Caco-2 (cell line): ENCODE results near the gene C19orf25. TPM values are rescaled to one million over a fixed set of nuclear protein-coding genes. Genes with fewer than 3 reads are reported as not detected.

Source experiments
- BruUV-seq: library from RNA; stranded (reverse); fragments of 400-500 nt; replicated peaks from 2 replicates; lab custom pipeline; 2021; lab: Mats Ljungman, UMichigan
- CTCF ChIA-PET: fragments of 300-600 bp; sonication (Branson Sonifier 250); formaldehyde crosslinking; loops from one replicate; lab custom pipeline; 2022; ENCODE audit warnings: antibody characterized with exemption; lab: Charles Lee
- POLR2A ChIA-PET: fragments of 300-600 bp; sonication (Branson Sonifier 250); formaldehyde crosslinking; loops from one replicate; lab custom pipeline; 2022; ENCODE audit warnings: antibody characterized with exemption; lab: Charles Lee
- DNase-seq, 2 experiments: peaks; one replicate each; pipeline versions ENCODE4 v3.0.0 to v3.0.0-alpha.2; 2020 to 2022
- H3K27me3 ChIP-seq: replicated peaks from 2 replicates; pipeline ENCODE4 v1.6.0; 2011; ENCODE audit warnings: low read length; ENCODE audit not compliant: control insufficient read depth, insufficient read depth
- H3K36me3 ChIP-seq: 2 replicates; pipeline ENCODE4 v1.5.1; 2011; ENCODE audit warnings: low read length; ENCODE audit not compliant: control insufficient read depth, insufficient read depth
- H3K4me1 ChIP-seq: fragments of 250-450 bp; sonication (Bioruptor Pico); 2 replicates; pipeline ENCODE4 v1.5.1; 2020; ENCODE audit warnings: mild to moderate bottlenecking
- H3K4me3 ChIP-seq: 2 replicates; pipeline ENCODE4 v1.5.1; 2011; ENCODE audit warnings: low read depth, mild to moderate bottlenecking, control low read depth, low read length
- H3K9me3 ChIP-seq: fragments of 250-450 bp; sonication (Bioruptor Pico); 2 replicates; pipeline ENCODE4 v1.5.1; 2020; ENCODE audit warnings: mild to moderate bottlenecking, moderate library complexity
- H3K27ac Mint-ChIP-seq: one replicate; pipeline ENCODE4 v1.8.0; 2022; ENCODE audit warnings: mixed read lengths; ENCODE audit not compliant: unreplicated experiment
- H3K27me3 Mint-ChIP-seq: one replicate; pipeline ENCODE4 v1.8.0; 2022; ENCODE audit warnings: mixed read lengths; ENCODE audit not compliant: insufficient read depth, unreplicated experiment
- H3K36me3 Mint-ChIP-seq: one replicate; pipeline ENCODE4 v1.8.0; 2022; ENCODE audit warnings: mild to moderate bottlenecking, mixed read lengths; ENCODE audit not compliant: insufficient read depth, unreplicated experiment
- H3K4me1 Mint-ChIP-seq: one replicate; pipeline ENCODE4 v1.8.0; 2022; ENCODE audit warnings: low read depth, mixed read lengths; ENCODE audit not compliant: unreplicated experiment
- H3K4me3 Mint-ChIP-seq: one replicate; pipeline ENCODE4 v1.8.0; 2022; ENCODE audit warnings: mild to moderate bottlenecking, moderate library complexity, mixed read lengths; ENCODE audit not compliant: unreplicated experiment
- H3K9me3 Mint-ChIP-seq: one replicate; pipeline ENCODE4 v1.8.0; 2022; ENCODE audit warnings: mixed read lengths; ENCODE audit not compliant: unreplicated experiment
- intact Hi-C: fragments of 100-400 bp; cut with micrococcal nuclease; formaldehyde crosslinking; loops from one replicate; pipeline ENCODE4 v1.10.0; 2022; ENCODE audit not compliant: unreplicated experiment
- total RNA-seq: library from RNA; stranded (reverse); gene quantifications from 2 replicates; pipeline ENCODE4 v1.2.3, GENCODE V29; 2022
- TF ChIP-seq, protein P1 (sequence below), 2 experiments: fragments of 200-600 bp in 1 of 2; IDR thresholded peaks; 1 replicate in 1 of 2; 2 replicates in 1 of 2; pipeline versions ENCODE4 v1.5.1 to v1.8.0; 2011 to 2022; ENCODE audit warnings: antibody characterized with exemption in 1 of 2, control low read depth in 1 of 2, inconsistent platforms in 1 of 2, low read depth in 1 of 2, low read length in 1 of 2, mild to moderate bottlenecking in 1 of 2, moderate library complexity in 1 of 2; ENCODE audit not compliant: insufficient read depth in 1 of 2, severe bottlenecking in 1 of 2, unreplicated experiment in 1 of 2

Gene C19orf25
- total RNA-seq, 1 experiment from 2014 or later = 41.9 TPM

DNA sequence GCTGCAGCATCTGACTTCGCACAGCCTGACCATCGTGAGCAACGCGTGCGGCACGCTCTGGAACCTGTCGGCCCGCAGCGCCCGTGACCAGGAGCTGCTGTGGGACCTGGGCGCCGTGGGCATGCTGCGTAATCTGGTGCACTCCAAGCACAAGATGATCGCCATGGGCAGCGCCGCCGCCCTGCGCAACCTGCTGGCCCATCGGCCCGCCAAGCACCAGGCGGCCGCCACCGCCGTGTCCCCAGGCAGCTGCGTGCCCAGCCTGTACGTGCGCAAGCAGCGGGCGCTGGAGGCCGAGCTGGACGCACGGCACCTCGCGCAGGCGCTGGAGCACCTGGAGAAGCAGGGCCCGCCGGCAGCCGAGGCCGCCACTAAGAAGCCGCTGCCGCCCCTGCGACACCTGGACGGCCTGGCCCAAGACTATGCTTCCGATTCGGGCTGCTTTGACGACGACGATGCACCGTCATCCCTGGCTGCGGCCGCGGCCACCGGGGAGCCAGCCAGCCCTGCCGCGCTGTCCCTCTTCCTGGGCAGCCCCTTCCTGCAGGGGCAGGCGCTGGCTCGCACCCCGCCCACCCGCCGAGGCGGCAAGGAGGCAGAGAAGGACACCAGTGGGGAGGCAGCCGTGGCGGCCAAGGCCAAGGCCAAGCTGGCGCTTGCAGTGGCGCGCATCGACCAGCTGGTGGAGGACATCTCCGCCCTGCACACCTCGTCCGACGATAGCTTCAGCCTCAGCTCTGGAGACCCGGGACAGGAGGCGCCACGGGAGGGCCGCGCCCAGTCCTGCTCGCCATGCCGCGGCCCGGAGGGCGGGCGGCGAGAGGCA lies 13.6 kb downstream of the C19orf25 start:
- POLR2A ChIA-PET = no interaction called here
- no peaks in the 10 kb centered on the region for H3K4me1 Mint-ChIP-seq
- Histone ChIP-seq H3K27me3 (no peaks in the 10 kb centered on the region), H3K9me3 (no peaks in the 10 kb centered on the region), H3K4me1 (no peaks in the 10 kb centered on the region), H3K36me3 (no peaks in the 10 kb centered on the region; the same call in 1 of the 2 replicates), H3K4me3 (no peak overlapping the region)
- DNase-seq = no peak
- H3K27me3 Mint-ChIP-seq = no peaks in the 10 kb centered on the region
- TF ChIP-seq, protein P1, sequence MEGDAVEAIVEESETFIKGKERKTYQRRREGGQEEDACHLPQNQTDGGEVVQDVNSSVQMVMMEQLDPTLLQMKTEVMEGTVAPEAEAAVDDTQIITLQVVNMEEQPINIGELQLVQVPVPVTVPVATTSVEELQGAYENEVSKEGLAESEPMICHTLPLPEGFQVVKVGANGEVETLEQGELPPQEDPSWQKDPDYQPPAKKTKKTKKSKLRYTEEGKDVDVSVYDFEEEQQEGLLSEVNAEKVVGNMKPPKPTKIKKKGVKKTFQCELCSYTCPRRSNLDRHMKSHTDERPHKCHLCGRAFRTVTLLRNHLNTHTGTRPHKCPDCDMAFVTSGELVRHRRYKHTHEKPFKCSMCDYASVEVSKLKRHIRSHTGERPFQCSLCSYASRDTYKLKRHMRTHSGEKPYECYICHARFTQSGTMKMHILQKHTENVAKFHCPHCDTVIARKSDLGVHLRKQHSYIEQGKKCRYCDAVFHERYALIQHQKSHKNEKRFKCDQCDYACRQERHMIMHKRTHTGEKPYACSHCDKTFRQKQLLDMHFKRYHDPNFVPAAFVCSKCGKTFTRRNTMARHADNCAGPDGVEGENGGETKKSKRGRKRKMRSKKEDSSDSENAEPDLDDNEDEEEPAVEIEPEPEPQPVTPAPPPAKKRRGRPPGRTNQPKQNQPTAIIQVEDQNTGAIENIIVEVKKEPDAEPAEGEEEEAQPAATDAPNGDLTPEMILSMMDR (IDR thresholded peaks at IDR 0.05; ENCODE audit: insufficient read depth in 1 of 2, low read depth in 1 of 2, low read length in 1 of 2, severe bottlenecking in 1 of 2, unreplicated experiment in 1 of 2) = no peak
- CTCF ChIA-PET = no interaction called here
- intact Hi-C loops = no loop called here
- H3K9me3 Mint-ChIP-seq = no peaks in the 10 kb centered on the region
- H3K4me3 Mint-ChIP-seq = no peak overlapping the region
- no TSS peak for BruUV-seq
- peaks cover 7% of the 10 kb centered on the region for H3K36me3 Mint-ChIP-seq
- no peak overlapping the region for H3K27ac Mint-ChIP-seq

DNA sequence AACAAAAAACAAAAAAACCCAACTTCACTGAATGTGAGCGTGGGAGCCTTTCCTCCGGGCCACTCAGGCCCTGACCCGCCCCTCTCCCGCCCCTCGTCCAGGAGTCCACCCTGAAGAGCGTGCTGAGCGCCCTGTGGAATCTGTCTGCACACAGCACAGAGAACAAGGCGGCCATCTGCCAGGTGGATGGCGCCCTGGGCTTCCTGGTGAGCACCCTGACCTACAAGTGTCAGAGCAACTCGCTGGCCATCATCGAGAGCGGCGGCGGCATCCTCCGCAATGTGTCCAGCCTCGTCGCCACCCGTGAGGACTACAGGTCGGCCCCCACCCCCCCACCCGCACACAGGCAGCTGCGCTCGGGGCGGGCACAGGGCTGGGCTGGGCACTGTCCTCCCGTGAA lies 17.2 kb downstream of the C19orf25 start:
- H3K4me3 ChIP-seq = no peak overlapping the region
- TF ChIP-seq, protein P1 (IDR thresholded peaks at IDR 0.05; ENCODE audit: insufficient read depth in 1 of 2, low read depth in 1 of 2, low read length in 1 of 2, severe bottlenecking in 1 of 2, unreplicated experiment in 1 of 2) = no peak
- POLR2A ChIA-PET = no interaction called here
- Mint-ChIP-seq H3K4me3 (no peak overlapping the region), H3K27me3 (no peaks in the 10 kb centered on the region), H3K36me3 (peaks cover 8% of the 10 kb centered on the region), H3K27ac (no peak overlapping the region), H3K9me3 (no peaks in the 10 kb centered on the region), H3K4me1 (no peaks in the 10 kb centered on the region)
- no peaks in the 10 kb centered on the region for H3K27me3 ChIP-seq
- intact Hi-C loops = no loop called here
- BruUV-seq = no TSS peak
- CTCF ChIA-PET = no interaction called here
- H3K9me3 ChIP-seq = no peaks in the 10 kb centered on the region
- H3K4me1 ChIP-seq = no peaks in the 10 kb centered on the region
- no peak for DNase-seq
- H3K36me3 ChIP-seq = no peaks in the 10 kb centered on the region; the same call in 1 of the 2 replicates

DNA sequence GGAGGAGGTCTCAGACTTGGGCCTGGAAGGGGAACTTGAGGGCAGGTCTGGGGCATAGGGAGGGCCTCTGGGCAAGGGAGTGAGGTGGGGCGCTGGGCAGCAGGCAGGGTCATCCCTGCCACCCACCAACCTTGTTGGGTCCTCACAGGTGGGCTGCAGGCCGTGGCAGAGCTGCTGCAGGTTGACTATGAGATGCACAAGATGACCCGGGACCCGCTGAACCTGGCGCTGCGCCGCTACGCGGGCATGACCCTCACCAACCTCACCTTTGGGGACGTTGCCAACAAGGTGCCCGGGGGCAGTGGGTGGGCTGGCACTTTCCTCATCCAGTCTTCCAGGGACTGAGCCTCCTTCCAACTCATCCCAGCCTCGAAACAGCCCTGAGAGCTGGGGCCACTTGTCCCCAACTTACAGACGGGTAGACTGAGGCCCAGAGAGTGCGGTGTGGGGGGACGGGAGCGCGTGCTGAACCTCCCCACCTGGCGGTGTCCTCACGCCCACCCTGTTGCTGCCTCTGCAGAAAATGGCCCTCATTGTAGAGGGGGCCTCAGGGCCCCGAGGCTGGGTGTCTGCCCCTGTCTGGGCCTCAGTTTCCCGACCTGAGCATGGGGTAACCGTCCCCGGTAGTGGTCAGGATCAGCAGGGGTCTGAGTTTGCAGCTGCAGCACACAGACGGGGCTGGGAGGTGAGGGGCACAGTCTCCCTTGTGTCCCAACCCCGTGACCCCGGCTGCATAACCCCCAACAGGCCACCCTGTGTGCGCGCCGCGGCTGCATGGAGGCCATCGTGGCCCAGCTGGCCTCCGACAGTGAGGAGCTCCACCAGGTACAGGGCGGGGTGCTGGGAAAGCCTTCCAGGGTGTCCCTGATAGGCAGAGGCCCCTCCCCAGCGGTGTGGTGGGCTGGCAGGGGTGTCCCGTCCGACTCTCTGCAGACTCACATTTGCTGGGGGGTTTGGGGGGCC lies 18.7 kb downstream of the C19orf25 start:
- no peaks in the 10 kb centered on the region for H3K27me3 ChIP-seq
- Mint-ChIP-seq H3K9me3 (no peaks in the 10 kb centered on the region), H3K27me3 (no peaks in the 10 kb centered on the region), H3K27ac (no peak overlapping the region), H3K4me1 (no peaks in the 10 kb centered on the region), H3K4me3 (no peak overlapping the region), H3K36me3 (peaks cover 17% of the 10 kb centered on the region)
- ChIA-PET CTCF (no interaction called here), POLR2A (no interaction called here)
- TF ChIP-seq, protein P1 (IDR thresholded peaks at IDR 0.05; ENCODE audit: insufficient read depth in 1 of 2, low read depth in 1 of 2, low read length in 1 of 2, severe bottlenecking in 1 of 2, unreplicated experiment in 1 of 2) = no peak
- no peak for DNase-seq
- H3K9me3 ChIP-seq = no peaks in the 10 kb centered on the region
- H3K36me3 ChIP-seq = no peaks in the 10 kb centered on the region; the same call in 1 of the 2 replicates
- no TSS peak for BruUV-seq
- intact Hi-C loops = no loop called here
- H3K4me3 ChIP-seq = no peak overlapping the region
- H3K4me1 ChIP-seq = no peaks in the 10 kb centered on the region
